ENCODE measurements around the gene NUP160.

DNA sequence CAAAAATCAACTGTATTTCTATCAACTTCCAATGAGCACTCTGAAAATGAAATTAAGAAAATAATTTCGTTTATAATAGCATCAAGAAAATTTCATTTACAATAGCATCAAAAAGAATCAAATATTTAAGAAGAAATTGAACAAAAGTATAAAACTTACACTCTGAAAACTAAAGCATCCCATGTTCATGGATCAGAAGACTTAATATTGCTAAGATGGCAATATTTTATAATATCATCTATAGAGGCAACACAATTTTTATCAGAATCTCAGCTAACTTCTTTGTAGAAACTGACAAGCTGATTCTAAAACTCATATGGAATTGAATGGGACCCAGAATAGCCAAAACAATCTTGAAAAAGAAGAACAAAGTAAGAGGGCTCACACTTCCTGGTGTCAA is 19.9 kb downstream of the NUP160 start:
- TF ChIP-seq, protein P1, sequence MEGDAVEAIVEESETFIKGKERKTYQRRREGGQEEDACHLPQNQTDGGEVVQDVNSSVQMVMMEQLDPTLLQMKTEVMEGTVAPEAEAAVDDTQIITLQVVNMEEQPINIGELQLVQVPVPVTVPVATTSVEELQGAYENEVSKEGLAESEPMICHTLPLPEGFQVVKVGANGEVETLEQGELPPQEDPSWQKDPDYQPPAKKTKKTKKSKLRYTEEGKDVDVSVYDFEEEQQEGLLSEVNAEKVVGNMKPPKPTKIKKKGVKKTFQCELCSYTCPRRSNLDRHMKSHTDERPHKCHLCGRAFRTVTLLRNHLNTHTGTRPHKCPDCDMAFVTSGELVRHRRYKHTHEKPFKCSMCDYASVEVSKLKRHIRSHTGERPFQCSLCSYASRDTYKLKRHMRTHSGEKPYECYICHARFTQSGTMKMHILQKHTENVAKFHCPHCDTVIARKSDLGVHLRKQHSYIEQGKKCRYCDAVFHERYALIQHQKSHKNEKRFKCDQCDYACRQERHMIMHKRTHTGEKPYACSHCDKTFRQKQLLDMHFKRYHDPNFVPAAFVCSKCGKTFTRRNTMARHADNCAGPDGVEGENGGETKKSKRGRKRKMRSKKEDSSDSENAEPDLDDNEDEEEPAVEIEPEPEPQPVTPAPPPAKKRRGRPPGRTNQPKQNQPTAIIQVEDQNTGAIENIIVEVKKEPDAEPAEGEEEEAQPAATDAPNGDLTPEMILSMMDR (IDR thresholded peaks at IDR 0.05), result no peak
- no peak for TF ChIP-seq POLR2A (IDR thresholded peaks at IDR 0.05)

Measured in body of pancreas (tissue), 4 donors.